ENCODE data around the gene DOK4.

DOK4 gene

GRCh38 chr16:57471852-57472664 lies 14.2 kb downstream of the DOK4 start:
- Histone ChIP-seq H3K9me3 (ENCODE audit: insufficient read depth, low read depth, low read length) (no peaks in the 10 kb centered on the region), H3K36me3 (ENCODE audit: insufficient read depth, low read depth, low read length) (peaks cover 72% of the 10 kb centered on the region), H3K4me1 (ENCODE audit: insufficient read depth, low read length) (peaks cover 30% of the 10 kb centered on the region), H3K9ac (ENCODE audit: low read depth, low read length) (peak overlapping the region; percentile 13; the same call in 1 of the 2 replicates), H3K4me3 (ENCODE audit: low read length) (peak overlapping the region; percentile 43; the same call in 1 of the 2 replicates), H3K27me3 (ENCODE audit: insufficient read depth, low read length) (no peaks in the 10 kb centered on the region), H3K27ac (ENCODE audit: low read length) (peak overlapping the region; percentile 18)

- H3K4me1 ChIP-seq (ENCODE audit: insufficient read depth, low read length), result peaks cover 23% of the 10 kb centered on the region
- H3K27ac ChIP-seq (ENCODE audit: low read length), result no peak overlapping the region
- no peaks in the 10 kb centered on the region for H3K9me3 ChIP-seq (ENCODE audit: insufficient read depth, low read depth, low read length)
- H3K4me3 ChIP-seq (ENCODE audit: low read length), result no peak overlapping the region
- H3K36me3 ChIP-seq (ENCODE audit: insufficient read depth, low read depth, low read length), result peaks cover 78% of the 10 kb centered on the region
- no peaks in the 10 kb centered on the region for H3K27me3 ChIP-seq (ENCODE audit: insufficient read depth, low read length)
- H3K9ac ChIP-seq (ENCODE audit: low read depth, low read length), result no peak overlapping the region
Measured at GRCh38 chr16:57471209-57471608, 15.1 kb downstream of the DOK4 start.

GRCh38 chr16:57470711-57471110 lies 15.6 kb downstream of the DOK4 start:
- Histone ChIP-seq H3K36me3 (ENCODE audit: insufficient read depth, low read depth, low read length) (peaks cover 83% of the 10 kb centered on the region), H3K9me3 (ENCODE audit: insufficient read depth, low read depth, low read length) (no peaks in the 10 kb centered on the region), H3K4me3 (ENCODE audit: low read length) (no peak overlapping the region), H3K27ac (ENCODE audit: low read length) (no peak overlapping the region), H3K27me3 (ENCODE audit: insufficient read depth, low read length) (no peaks in the 10 kb centered on the region), H3K4me1 (ENCODE audit: insufficient read depth, low read length) (peaks cover 21% of the 10 kb centered on the region), H3K9ac (ENCODE audit: low read depth, low read length) (no peak overlapping the region)

GRCh38 chr16:57469917-57470470 lies 16.3 kb downstream of the DOK4 start:
- Histone ChIP-seq H3K4me1 (ENCODE audit: insufficient read depth, low read length) (peaks cover 17% of the 10 kb centered on the region), H3K4me3 (ENCODE audit: low read length) (no peak overlapping the region), H3K9me3 (ENCODE audit: insufficient read depth, low read depth, low read length) (no peaks in the 10 kb centered on the region), H3K27me3 (ENCODE audit: insufficient read depth, low read length) (no peaks in the 10 kb centered on the region), H3K36me3 (ENCODE audit: insufficient read depth, low read depth, low read length) (peaks cover 90% of the 10 kb centered on the region), H3K27ac (ENCODE audit: low read length) (no peak overlapping the region), H3K9ac (ENCODE audit: low read depth, low read length) (no peak overlapping the region)

- Histone ChIP-seq H3K4me1 (ENCODE audit: insufficient read depth, low read length) (peaks cover 17% of the 10 kb centered on the region), H3K27me3 (ENCODE audit: insufficient read depth, low read length) (no peaks in the 10 kb centered on the region), H3K9ac (ENCODE audit: low read depth, low read length) (no peak overlapping the region), H3K27ac (ENCODE audit: low read length) (no peak overlapping the region), H3K4me3 (ENCODE audit: low read length) (no peak overlapping the region), H3K9me3 (ENCODE audit: insufficient read depth, low read depth, low read length) (no peaks in the 10 kb centered on the region), H3K36me3 (ENCODE audit: insufficient read depth, low read depth, low read length) (peaks cover 92% of the 10 kb centered on the region)
Measured at GRCh38 chr16:57469046-57469445, 17.2 kb downstream of the DOK4 start.

- Histone ChIP-seq H3K9me3 (ENCODE audit: insufficient read depth, low read depth, low read length) (no peaks in the 10 kb centered on the region), H3K9ac (ENCODE audit: low read depth, low read length) (no peak overlapping the region), H3K36me3 (ENCODE audit: insufficient read depth, low read depth, low read length) (peaks cover 89% of the 10 kb centered on the region), H3K4me1 (ENCODE audit: insufficient read depth, low read length) (peaks cover 17% of the 10 kb centered on the region), H3K27ac (ENCODE audit: low read length) (no peak overlapping the region), H3K4me3 (ENCODE audit: low read length) (no peak overlapping the region), H3K27me3 (ENCODE audit: insufficient read depth, low read length) (no peaks in the 10 kb centered on the region)
Measured at GRCh38 chr16:57468346-57468745, 17.9 kb downstream of the DOK4 start.

- Histone ChIP-seq H3K36me3 (ENCODE audit: insufficient read depth, low read depth, low read length) (peaks cover 73% of the 10 kb centered on the region), H3K4me1 (ENCODE audit: insufficient read depth, low read length) (no peaks in the 10 kb centered on the region), H3K27me3 (ENCODE audit: insufficient read depth, low read length) (no peaks in the 10 kb centered on the region), H3K4me3 (ENCODE audit: low read length) (no peak overlapping the region), H3K27ac (ENCODE audit: low read length) (no peak overlapping the region), H3K9me3 (ENCODE audit: insufficient read depth, low read depth, low read length) (no peaks in the 10 kb centered on the region), H3K9ac (ENCODE audit: low read depth, low read length) (no peak overlapping the region)
Measured at GRCh38 chr16:57464523-57464922, 21.8 kb downstream of the DOK4 start.

- no peaks in the 10 kb centered on the region for H3K27me3 ChIP-seq (ENCODE audit: insufficient read depth, low read length)
- no peak overlapping the region for H3K27ac ChIP-seq (ENCODE audit: low read length)
- peaks cover 73% of the 10 kb centered on the region for H3K36me3 ChIP-seq (ENCODE audit: insufficient read depth, low read depth, low read length)
- no peaks in the 10 kb centered on the region for H3K4me1 ChIP-seq (ENCODE audit: insufficient read depth, low read length)
- H3K9me3 ChIP-seq (ENCODE audit: insufficient read depth, low read depth, low read length), result no peaks in the 10 kb centered on the region
- H3K9ac ChIP-seq (ENCODE audit: low read depth, low read length), result peak overlapping the region; percentile 89
- H3K4me3 ChIP-seq (ENCODE audit: low read length), result peak overlapping the region; percentile 98
Measured at GRCh38 chr16:57462978-57463362, 23.3 kb downstream of the DOK4 start.

GRCh38 chr16:57462209-57462977 lies 23.9 kb downstream of the DOK4 start, which contains the start of gene POLR2C:
Gene POLR2C, plus strand, starts transcription at chr16:57462679. Its CDS starts 46 bp downstream, at chr16:57462725.
- H3K36me3 ChIP-seq (ENCODE audit: insufficient read depth, low read depth, low read length), result peaks cover 73% of the 10 kb centered on the region
- no peaks in the 10 kb centered on the region for H3K27me3 ChIP-seq (ENCODE audit: insufficient read depth, low read length)
- peak within 1 kb of the TSS; percentile 89 for H3K9ac ChIP-seq (ENCODE audit: low read depth, low read length)
- H3K4me3 ChIP-seq (ENCODE audit: low read length), result peak within 1 kb of the TSS; percentile 98
- no peak within 1 kb of the TSS for H3K27ac ChIP-seq (ENCODE audit: low read length)
- H3K4me1 ChIP-seq (ENCODE audit: insufficient read depth, low read length), result no peaks in the 10 kb centered on the region
- H3K9me3 ChIP-seq (ENCODE audit: insufficient read depth, low read depth, low read length), result no peaks in the 10 kb centered on the region

- Histone ChIP-seq H3K27ac (ENCODE audit: low read length) (no peak overlapping the region), H3K4me1 (ENCODE audit: insufficient read depth, low read length) (no peaks in the 10 kb centered on the region), H3K4me3 (ENCODE audit: low read length) (no peak overlapping the region), H3K36me3 (ENCODE audit: insufficient read depth, low read depth, low read length) (peaks cover 64% of the 10 kb centered on the region), H3K9me3 (ENCODE audit: insufficient read depth, low read depth, low read length) (no peaks in the 10 kb centered on the region), H3K9ac (ENCODE audit: low read depth, low read length) (no peak overlapping the region), H3K27me3 (ENCODE audit: insufficient read depth, low read length) (no peaks in the 10 kb centered on the region)
Measured at GRCh38 chr16:57452021-57452420, 34.3 kb downstream of the DOK4 start.

GRCh38 chr16:57447186-57447962 lies 38.9 kb downstream of the DOK4 start, which contains the start of the genes CIAPIN1 and COQ9:
Gene CIAPIN1, minus strand, starts transcription at chr16:57447385. Its CDS starts 6,457 bp downstream, at chr16:57440928.
Gene COQ9, plus strand, starts transcription at chr16:57447479. Its CDS starts 27 bp downstream, at chr16:57447506.
- Histone ChIP-seq H3K36me3 (ENCODE audit: insufficient read depth, low read depth, low read length) (peaks cover 19% of the 10 kb centered on the region), H3K4me1 (ENCODE audit: insufficient read depth, low read length) (peaks cover 4% of the 10 kb centered on the region; the same call in 1 of the 2 replicates), H3K27me3 (ENCODE audit: insufficient read depth, low read length) (no peaks in the 10 kb centered on the region), H3K9ac (ENCODE audit: low read depth, low read length) (peak within 1 kb of the TSS; percentile 97), H3K27ac (ENCODE audit: low read length) (peak within 1 kb of the TSS; percentile 54), H3K9me3 (ENCODE audit: insufficient read depth, low read depth, low read length) (no peaks in the 10 kb centered on the region), H3K4me3 (ENCODE audit: low read length) (peak within 1 kb of the TSS; percentile 95)

Measured in iPS-20b (cell line).